Mesenteric fat pad (tissue), 1 donor: ENCODE measurements around the gene NRXN2. TPM values are rescaled to one million over a fixed set of nuclear protein-coding genes. Genes with fewer than 3 reads are reported as not detected.
"Not testable (repeated sequence)": the region's sequence is repeated elsewhere in the genome, so short reads cannot be mapped to it uniquely, and the experiment has no call there.

ENCODE experiments used
- DNase-seq: peaks from one replicate; pipeline ENCODE4 v3.0.0-alpha.2; 2020; ENCODE audit warnings: low spot score
- total RNA-seq: library from RNA; stranded (reverse); fragmentation: NEBNext Ultra II Directional; extraction: Animal tissue kit (Norgen Biotek cat#: 25700); gene quantifications from one replicate; pipeline ENCODE4 v1.2.1, GENCODE V29; 2021
- donor health status: DM: yes; HTN: yes; CAD: no.

Gene NRXN2
- total RNA-seq, 1 donor from 2014 or later = 8.8 TPM

DNA sequence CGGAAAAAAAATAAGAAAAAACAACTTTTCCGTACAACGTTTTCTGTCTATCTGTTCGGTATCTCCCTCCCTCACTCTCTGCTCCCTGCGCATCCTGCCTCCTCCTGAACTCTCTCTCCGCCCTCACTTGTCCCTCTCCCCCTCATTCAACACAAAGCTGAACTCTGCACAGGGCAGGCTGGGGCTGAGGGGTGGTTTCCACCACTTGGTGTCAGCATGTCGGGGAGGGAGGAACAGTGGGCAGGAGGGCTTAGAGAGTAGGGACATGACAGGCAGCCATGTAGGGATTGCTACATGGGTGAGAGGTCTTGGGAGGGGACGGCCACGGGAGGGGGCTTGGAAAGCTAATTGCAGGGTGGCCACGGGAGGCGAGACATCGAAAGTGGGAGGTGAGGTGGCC is 114.4 kb downstream of the NRXN2 start:
- DNase-seq = no peak

GRCh38 chr11:64608046-64608445 is 115.0 kb downstream of the NRXN2 start:
- DNase-seq = no peak

DNA sequence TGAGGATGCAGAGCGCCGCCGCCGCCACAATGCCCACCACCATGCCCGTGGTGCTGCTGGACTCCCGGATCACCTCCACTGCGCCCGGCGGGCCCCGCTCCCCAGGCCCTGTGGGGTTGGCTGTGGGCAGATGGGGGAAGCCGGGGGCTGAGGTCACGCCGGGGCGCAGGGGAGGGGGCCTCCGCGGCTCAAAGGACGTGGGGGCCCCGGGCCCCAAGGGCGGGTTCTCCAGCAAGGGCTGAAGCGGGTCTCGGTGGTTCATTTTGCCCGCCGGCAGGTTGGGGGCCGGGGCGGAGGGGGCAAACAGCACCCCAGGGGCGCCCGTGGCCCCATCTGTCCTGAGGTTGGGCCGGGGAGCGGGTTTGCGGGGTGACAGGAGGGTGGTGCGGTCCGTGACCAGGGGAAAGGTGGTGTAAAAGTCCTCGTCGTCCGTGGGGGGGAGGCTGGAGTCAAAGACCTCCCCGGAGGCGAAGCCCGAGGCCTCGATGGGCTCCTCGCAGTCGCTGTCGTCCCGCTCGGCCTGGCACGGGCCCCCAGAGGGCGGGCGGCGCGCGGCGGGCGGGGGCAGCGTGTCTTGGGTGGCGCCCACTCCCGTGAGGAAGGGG is 115.5 kb downstream of the NRXN2 start:
- DNase-seq = no peak

GRCh38 chr11:64606796-64607380 is 116.1 kb downstream of the NRXN2 start:
- no peak for DNase-seq

GRCh38 chr11:64605656-64606585 is 117.1 kb downstream of the NRXN2 start:
- DNase-seq = no peak

DNA sequence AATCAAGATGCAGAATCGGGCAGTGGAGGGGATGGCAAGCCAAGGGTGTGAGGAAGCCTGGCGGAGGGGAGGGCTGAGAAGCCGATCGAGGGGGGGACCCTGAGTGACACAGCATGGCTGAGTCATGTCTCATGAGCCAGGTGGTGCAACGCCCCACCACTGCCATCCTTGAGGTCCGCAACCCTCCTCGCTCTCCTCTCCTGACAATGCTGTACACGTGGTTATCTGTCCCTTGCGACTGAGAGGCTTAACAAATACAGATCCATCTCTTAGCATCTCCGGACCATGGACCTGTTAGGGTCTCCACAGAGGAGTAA is 117.8 kb downstream of the NRXN2 start:
- no peak for DNase-seq

DNA sequence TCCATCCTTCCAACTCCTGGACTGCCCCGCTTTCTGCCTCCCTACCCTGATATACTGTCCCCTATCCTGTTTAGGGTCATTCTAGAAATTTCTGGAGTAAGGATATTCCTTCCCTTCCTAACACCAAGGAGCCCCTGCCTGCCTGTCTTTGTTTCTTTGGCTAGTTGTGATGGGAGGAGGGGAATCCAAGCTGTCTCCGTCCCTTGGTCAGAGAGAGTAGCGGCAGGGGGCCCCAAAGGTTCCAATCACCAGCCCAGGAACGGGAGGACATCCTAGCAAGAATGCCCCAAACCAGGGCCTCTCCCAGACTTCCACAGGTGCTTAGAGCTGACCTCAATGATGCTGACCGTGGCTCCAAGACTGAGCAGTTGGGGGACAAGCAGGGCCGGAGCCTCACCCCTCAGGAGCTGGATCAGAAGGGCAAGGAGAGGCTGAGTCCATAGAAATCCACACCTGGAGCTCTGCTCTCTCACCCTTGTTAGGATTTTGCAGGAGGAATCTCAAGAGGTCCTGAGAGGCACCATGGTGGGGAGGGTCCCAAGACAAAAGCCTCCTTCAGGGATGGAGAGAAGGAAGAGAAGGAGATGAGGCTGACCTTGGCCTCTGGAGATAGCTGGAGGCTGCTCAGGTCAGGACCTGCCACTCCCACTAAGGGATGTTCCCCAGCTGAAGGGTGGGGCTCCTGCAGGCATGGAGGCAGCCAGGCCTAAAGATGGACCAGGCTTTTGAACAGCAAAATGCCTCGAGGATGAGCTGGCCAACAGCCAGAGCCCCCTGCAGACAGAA is 118.3 kb downstream of the NRXN2 start:
- DNase-seq = no peak

GRCh38 chr11:64603411-64604110 is 119.4 kb downstream of the NRXN2 start:
- DNase-seq = no peak

DNA sequence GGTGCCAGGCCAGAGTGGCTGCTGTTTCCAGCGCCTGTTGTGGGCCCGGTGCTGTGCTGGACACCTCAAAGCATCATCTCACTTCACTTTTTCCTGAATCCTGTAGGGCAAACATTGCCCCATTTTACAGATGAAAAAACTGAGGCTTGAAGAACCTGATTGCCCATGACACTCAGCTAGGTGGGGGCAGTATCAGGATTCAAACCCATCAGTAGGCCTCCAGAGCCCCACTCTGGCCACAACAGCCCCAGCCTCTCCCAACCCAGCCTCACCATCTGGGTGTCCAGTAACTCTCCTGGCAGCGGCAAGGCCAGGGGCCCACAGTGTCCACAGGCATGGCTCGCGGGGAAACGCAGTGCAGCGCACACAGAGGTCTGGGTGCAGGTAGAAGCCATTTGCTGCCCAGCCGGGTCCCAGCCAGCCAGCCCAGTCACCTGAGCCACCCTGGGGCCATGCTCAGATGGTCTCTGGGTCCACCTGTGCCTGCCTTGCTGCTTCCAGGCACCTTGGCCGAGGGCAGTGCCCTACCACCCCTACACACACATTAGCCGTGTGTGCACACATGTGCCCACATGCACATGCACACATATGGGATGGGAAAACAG is 120.4 kb downstream of the NRXN2 start:
- no peak for DNase-seq

DNA sequence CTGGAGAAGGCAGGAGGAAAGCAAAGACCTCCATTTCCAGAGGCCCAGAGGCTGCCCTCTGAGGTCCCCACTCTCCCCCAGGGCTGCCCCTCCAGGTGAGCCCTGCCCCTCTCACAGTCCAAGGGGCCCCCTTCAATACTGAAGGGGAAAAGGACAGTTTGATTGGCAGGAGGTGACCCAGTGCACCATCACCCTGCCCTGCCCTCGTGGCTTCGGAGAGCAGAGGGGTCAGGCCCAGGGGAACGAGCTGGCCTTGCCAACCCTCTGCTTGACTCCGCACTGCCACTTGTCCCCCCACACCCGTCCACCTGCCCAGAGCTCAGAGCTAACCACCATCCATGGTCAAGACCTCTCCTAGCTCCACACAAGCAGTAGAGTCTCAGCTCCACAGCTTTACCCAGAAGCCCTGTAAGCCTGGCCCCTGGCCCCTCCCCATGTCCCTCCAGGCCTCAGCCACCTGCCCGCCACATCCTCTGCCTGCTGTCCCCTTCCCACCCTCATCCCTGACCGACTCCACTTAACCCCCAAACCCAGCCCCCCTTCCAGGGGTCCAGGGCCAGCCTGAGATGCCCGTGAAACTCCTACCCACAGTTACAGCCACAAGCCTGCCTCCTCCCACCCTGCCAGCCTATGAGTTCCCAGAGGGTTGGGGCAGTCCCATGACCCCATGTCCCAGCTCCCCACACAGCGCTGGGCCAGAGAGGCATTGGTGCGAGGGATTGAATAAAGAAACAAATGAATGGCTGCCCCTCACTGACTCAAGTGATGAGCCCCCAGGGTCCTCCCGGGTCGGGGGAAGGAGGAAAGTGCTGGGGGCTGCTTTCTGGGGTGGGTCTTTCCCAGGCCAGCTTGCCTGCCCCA is 121.2 kb downstream of the NRXN2 start:
- no peak for DNase-seq

DNA sequence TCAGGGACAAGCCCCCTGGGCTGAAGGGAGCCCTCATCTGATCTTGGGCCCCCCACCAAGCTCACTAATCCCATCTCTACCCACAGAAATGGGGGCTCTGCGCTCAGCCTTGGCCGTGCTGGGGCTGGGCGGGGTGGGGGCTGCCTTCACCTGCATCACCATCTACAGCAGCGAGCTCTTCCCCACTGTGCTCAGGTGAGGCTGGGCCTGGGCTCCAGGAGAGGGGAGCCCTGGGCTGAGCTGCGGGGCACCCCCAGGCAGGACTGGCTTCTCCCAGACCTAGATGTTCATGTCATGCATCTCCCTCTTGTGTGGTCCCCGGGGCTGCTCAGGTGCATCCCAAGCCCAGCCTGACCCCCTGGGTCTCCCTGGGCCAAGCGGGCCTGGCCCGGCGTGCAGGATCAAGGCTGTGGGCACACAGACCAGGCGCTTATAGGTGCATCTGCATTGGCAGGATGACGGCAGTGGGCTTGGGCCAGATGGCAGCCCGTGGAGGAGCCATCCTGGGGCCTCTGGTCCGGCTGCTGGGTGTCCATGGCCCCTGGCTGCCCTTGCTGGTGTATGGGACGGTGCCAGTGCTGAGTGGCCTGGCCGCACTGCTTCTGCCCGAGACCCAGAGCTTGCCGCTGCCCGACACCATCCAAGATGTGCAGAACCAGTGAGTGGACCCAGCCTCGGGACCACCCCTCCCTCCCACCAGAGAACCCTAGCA is 122.6 kb downstream of the NRXN2 start:
- no peak for DNase-seq

DNA sequence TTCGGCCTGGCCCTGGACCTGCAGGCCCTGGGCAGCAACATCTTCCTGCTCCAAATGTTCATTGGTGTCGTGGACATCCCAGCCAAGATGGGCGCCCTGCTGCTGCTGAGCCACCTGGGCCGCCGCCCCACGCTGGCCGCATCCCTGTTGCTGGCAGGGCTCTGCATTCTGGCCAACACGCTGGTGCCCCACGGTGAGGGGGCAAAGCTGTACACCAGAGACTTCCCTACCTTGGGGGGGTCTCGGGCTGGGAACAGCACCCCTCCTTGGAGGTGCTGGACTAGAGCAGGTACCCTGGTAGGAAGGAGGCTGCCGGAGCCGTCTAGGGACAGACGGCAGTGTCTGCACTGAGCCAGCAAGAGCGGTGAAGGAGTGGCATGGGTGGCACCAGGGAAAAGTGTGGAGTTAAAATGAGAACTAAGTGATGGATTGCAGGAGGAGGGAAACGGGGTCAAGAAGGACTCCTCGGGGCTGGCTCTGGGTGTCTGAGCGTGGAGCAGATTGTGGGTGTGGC is 123.2 kb downstream of the NRXN2 start:
- no peak for DNase-seq

DNA sequence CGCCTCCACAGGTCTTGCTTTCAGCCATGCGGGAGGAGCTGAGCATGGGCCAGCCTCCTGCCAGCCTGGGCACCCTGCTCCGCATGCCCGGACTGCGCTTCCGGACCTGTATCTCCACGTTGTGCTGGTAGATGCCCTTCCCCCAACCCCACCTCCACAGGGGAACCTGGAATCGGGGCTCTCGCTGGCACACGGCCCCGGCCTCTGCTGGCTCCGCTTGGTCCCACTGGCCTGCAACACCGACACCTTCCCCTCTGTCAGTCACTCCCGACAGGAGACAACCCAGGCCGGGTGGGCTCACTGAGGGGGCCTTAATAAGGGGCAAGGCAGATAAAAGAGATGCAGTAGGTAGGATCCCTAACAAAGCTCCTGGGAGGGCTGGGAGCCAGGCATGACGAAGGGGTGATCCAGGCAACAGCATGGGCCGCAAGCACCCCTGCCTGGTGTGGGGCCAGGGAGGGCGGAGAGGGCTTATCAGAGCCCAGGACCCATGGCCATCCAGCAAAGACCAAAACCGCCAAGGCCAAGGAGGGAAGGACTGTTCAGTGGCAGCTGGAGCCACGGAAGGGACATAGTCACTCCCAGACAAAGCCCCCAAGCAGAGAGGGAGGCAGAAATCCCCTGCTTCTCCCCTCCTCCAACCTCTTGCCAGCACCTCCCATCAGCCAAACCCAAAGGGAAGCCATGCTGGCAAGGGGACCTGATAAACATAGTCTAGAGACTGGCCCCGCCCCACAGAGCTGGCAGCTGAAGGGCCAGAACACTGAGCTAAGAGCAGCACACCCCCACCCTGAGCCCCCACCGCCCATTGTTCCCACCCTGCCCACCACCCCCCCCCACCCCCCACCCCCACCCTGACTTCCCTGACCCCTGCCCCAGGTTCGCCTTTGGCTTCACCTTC is 124.0 kb downstream of the NRXN2 start:
- DNase-seq = no peak

GRCh38 chr11:64598106-64598796 is 124.7 kb downstream of the NRXN2 start:
- no peak for DNase-seq

DNA sequence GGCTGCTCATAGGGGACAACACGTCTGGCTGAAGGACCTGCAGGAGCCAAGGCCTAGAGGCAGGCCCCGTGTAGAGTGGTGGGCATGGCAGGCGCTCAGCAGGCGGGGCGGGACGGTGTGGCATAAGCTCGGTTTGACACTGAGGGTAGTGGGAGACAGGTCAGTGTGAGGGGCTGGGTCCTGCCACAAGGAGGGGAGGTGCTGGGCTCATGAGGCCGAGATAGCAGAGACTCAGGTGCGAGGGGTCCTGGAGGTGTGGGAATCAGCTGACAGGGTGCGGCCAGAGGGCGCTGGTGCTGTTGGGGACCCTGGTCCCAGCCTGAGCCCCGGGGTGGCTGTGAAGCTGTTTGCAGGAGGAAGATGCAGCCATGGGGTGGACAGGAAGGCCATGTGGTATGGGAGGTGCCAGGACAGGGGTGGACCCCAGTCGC is 125.3 kb downstream of the NRXN2 start:
- no peak for DNase-seq

GRCh38 chr11:64595922-64596321 is 127.1 kb downstream of the NRXN2 start:
- DNase-seq = not testable (repeated sequence)
